Measurements from ENCODE around the gene CPNE7. TPM values are rescaled to one million over a fixed set of nuclear protein-coding genes. Genes with fewer than 3 reads are reported as not detected.

The CPNE7 gene
- total RNA-seq, 4 donors from 2014 or later: 0.19 to 2.4 (median 1.1) TPM; not detected in 1

DNA sequence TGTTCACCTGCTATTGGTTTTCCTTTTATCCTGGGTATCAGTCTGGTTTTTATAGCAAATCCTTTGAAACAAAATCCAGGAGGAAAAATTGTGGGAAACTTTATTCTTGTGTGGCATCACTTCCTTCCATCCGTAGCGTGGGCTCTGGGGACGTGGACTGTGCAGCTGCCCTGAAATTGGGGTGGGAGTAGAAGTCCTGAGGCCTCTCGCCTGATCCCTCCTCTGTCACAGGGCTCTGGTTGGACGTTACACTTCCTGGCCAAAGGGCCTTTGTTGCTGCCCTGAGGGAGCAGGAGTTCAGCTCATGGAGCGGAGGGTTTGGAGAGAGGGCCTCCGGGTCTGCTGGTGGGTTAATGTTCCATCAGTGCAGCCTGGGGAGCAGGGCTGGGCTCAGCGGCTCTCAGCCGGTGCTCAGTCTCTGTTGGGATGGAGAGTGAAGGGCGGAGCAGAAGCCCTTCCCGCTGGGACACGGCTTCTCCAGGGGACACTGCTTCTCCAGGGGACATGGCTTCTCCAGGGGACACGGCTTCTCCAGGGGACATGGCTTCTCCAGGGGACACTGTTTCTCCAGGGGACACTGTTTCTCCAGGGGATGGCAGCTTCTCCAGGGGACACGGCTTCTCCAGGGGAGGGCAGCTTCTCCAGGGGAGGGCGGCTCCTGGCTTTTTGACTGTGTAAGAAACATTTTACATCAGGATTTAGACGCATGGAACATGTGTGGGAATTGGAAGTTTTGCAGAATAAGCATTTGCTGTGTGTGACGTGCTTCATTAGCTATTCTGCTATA, 30.3 kb upstream of the CPNE7 start:
- no peak for DNase-seq (ENCODE audit: low spot score)
- no peak for ATAC-seq (ENCODE audit: low FRiP score)
- TF ChIP-seq, protein P1, sequence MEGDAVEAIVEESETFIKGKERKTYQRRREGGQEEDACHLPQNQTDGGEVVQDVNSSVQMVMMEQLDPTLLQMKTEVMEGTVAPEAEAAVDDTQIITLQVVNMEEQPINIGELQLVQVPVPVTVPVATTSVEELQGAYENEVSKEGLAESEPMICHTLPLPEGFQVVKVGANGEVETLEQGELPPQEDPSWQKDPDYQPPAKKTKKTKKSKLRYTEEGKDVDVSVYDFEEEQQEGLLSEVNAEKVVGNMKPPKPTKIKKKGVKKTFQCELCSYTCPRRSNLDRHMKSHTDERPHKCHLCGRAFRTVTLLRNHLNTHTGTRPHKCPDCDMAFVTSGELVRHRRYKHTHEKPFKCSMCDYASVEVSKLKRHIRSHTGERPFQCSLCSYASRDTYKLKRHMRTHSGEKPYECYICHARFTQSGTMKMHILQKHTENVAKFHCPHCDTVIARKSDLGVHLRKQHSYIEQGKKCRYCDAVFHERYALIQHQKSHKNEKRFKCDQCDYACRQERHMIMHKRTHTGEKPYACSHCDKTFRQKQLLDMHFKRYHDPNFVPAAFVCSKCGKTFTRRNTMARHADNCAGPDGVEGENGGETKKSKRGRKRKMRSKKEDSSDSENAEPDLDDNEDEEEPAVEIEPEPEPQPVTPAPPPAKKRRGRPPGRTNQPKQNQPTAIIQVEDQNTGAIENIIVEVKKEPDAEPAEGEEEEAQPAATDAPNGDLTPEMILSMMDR (IDR thresholded peaks at IDR 0.05): no peak

GRCh38 chr16:89545831-89546574, 29.6 kb upstream of the CPNE7 start:
- TF ChIP-seq, protein P1 (IDR thresholded peaks at IDR 0.05): no peak
- DNase-seq (ENCODE audit: low spot score) (no peak), ATAC-seq (ENCODE audit: low FRiP score) (no peak)

DNA sequence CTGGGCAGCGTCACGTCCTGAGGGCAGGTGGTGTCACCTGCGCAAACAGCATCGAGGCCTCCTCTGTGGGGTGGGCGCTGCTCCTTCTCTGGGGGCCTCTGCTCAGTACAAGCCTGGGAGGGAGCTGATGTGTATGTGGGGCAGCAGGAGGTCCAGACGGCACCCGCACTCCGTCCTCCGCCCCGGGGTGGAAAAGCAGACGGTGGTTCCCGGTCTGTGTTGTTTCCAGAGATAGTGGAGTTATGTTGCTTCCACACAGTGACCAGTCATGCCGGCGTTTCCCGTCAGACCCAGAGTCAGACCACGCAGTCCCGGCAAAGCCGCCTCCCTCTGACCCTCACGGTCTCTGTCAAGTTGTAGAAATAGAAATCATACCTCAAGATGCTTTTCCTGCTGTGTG, 28.8 kb upstream of the CPNE7 start:
- no peak for DNase-seq (ENCODE audit: low spot score)
- ATAC-seq (ENCODE audit: low FRiP score): no peak
- TF ChIP-seq, protein P1 (IDR thresholded peaks at IDR 0.05): no peak

DNA sequence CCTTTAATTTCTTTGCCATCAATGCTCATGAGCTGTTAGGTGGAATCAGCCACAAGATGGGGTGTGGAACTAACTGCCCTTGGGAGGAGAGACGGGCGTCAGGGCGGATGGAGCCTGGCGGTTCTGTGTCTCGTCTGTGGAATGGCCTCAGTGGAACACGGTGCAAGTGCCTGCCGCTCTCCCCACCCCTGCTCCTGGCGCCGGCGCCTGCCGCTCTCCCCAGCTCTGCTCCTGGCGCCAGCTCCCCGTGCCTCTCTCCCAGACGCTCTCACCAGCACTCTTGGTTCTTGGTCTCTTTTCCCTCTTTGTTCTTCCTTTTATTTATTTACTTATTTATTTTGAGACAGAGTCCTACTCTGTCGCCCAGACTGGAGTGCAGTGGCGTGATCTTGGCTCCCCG, 28.3 kb upstream of the CPNE7 start:
- TF ChIP-seq, protein P1 (IDR thresholded peaks at IDR 0.05): no peak
- ATAC-seq (ENCODE audit: low FRiP score): no peak

DNA sequence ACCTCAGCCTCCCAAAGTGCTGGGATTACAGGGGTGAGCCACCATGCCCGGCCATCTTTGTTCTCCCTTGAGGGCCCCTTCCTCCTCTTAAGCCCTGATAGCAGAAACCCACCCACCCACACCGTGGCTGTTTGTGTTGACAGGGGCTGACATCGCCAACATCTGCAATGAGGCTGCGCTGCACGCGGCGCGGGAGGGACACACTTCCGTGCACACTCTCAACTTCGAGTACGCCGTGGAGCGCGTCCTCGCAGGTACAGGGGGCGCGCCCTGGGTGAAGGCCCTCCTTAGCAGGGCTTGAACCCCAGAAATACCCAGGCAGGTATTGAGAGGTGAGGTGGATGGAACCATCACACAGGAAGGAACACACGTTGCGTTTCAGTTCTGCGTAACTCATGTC, 27.7 kb upstream of the CPNE7 start:
- TF ChIP-seq, protein P1 (IDR thresholded peaks at IDR 0.05): no peak
- ATAC-seq (ENCODE audit: low FRiP score) (no peak), DNase-seq (ENCODE audit: low spot score) (no peak)

More for the DNA sequence above, 28.3 kb upstream of the CPNE7 start:
- no peak for DNase-seq (ENCODE audit: low spot score)

DNA sequence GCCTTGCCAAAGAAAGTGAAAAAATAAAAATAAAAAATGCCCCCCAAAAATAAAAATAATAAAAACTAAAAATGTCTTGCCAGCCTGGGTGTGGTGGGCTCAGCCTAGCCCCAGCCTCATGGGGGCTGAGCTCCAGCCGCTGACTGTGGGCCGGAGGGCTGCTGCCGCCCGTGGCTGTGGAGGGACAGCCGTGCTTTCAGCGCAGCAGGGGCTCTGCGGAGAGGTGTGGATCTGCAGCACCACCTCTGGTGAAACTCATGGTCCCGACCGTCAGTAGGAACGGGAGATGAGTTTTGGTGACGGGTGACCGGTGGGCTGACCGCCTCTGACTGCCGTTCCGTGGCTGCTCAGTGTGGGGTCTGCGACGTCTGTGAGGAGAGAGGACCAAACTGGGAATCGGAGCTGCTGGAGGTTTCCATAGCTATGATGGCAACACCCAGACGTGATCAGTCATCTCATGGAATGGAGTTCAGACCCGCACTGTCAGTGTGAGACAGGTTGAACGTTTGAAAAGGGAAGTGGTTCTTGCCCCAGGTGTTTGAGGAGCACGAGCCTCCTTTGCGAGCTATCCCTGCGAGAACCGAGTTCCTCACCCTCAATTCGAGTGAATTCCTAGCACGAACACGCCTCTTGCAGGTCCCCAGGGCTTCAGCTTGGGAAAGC, 27.1 kb upstream of the CPNE7 start:
- TF ChIP-seq, protein P1 (IDR thresholded peaks at IDR 0.05): no peak
- ATAC-seq (ENCODE audit: low FRiP score): no peak

More for the DNA sequence above, 27.1 kb upstream of the CPNE7 start:
- DNase-seq (ENCODE audit: low spot score): no peak
